HG03196 (cell line): ENCODE results near the gene QRICH2.
"Not testable (repeated sequence)": the region's sequence is repeated elsewhere in the genome, so short reads cannot be mapped to it uniquely, and the experiment has no call there.

Experiments used
- ATAC-seq: cut with Tn5 transposase; IDR thresholded peaks from one replicate; pipeline ENCODE4 v1.9.1; 2021; ENCODE audit not compliant: unreplicated experiment

Gene QRICH2

DNA sequence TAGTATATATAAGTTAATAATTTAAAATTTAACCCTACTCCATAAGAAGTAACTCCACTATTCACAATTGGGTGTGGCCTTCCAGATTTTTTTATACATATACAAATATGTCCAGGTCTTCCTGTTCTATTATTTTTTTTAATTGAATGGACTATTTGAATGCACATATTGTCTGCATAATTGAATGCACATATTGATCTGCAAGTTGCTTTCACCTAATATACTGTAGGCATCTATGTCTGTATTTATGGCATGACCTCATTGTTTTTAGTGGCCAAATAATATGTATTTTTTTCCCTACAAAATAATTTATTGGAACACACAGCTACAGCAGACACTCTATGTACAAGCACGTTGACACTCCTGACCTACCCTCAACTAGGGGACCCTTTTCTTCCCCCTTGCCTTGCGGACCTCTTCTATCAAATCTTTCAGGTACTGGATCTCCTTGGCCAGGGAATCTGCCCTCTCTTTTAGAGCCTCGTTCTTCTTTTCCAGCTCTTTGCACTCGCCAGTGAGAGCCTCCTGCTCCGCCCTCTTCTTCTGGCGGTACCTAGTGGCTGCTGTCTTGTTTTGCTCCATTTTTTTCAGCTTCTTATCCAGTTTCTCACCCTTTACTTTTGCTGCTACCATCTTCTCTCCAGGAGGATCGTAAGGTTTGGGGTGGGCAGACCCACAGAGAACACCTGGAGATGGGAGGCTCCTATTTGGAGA lies 82.5 kb downstream of the QRICH2 start:
- not testable (repeated sequence) for ATAC-seq
